GM21381 (cell line): ENCODE results near the gene SIMC1.

ENCODE experiments used
- ATAC-seq: cut with Tn5 transposase; IDR thresholded peaks from one replicate; pipeline ENCODE4 v1.9.1; 2021; ENCODE audit warnings: mild to moderate bottlenecking, moderate library complexity; ENCODE audit not compliant: unreplicated experiment

SIMC1 gene

GRCh38 chr5:176361437-176362232 lies 123.4 kb downstream of the SIMC1 start, which contains the start of gene KIAA1191:
Gene KIAA1191, minus strand, starts transcription at chr5:176361764. Its CDS starts 2,256 bp downstream, at chr5:176359508.
- peak; percentile 89 for ATAC-seq

- ATAC-seq = peak; percentile 12
Measured at GRCh38 chr5:176362233-176362490, 123.9 kb downstream of the SIMC1 start.

DNA sequence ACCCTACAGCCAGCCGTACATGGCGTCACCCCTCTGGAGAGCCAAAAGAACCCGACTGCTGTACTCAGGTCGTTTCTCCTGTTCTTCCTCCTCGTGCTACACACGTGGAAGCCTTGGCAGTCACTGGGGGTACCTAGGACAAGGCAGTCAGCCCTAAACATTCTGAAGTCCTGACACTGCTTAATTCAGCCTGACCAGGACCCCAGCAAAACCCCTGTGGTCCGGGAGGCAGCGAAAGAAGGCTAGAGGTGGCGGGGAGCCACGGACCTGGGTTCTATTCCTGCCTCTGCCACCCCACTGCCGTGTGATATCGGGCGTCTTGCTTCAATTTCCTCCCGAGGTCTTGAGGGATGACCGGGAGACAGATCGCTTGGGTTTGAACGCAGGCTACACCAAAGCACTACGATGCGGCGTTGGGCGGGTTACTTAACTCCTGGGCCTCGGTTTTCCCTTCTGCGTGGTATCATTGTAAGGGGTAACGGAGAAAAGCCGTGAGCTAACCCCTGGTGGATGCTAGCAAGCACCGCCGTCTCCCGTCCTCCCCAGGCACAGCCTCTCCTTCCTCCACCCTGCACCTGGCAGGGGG lies 126.6 kb downstream of the SIMC1 start:
- ATAC-seq = no peak

GRCh38 chr5:176365351-176366231 lies 127.4 kb downstream of the SIMC1 start, which contains the start of gene ARL10:
Gene ARL10, plus strand, starts transcription at chr5:176365487. Its CDS starts 77 bp downstream, at chr5:176365564.
- no peak for ATAC-seq

GRCh38 chr5:176366232-176366894 lies 128.1 kb downstream of the SIMC1 start:
- ATAC-seq = no peak

DNA sequence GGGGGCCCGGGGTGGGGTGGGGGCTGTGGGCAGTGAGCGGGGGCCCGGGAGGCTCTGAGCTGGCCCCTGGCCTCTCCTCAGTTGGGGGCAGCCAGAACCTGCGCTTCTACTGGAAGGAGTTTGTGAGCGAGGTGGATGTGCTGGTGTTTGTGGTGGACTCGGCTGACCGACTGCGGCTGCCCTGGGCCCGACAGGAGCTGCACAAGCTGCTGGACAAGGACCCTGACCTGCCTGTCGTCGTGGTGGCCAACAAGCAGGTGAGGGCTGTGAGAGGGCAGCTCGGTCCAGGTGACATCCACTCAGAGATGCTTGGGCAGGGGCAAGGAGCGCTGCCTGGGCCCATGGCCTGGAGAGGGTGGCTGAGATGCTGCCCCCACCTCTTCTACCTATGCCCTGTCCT lies 130.5 kb downstream of the SIMC1 start:
- no peak for ATAC-seq

- ATAC-seq = no peak
Measured at GRCh38 chr5:176369934-176370711, 131.9 kb downstream of the SIMC1 start.

- ATAC-seq = no peak
Measured at GRCh38 chr5:176371621-176372539, 133.7 kb downstream of the SIMC1 start.

- ATAC-seq = no peak
Measured at GRCh38 chr5:176373100-176373818, 135.0 kb downstream of the SIMC1 start.

DNA sequence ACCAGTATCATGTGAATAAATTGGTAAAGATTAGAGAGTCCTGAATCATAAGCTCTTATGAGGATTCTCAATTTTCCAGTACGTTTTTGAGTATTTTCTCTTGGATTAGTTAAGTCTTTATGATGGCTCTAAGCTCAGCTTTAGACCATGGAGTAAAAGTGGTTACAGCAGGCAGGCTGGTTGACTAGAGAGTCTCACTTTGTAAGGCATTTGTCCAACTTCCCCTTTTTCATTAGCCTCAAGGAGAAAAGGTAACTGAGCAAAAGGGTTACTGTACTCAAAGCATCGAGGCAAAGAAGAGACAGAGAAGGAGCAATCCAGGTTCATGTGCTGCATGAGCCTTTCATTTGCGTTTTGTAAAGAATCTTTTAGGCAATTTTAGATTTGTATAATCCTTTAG lies 141.7 kb downstream of the SIMC1 start:
- ATAC-seq = peak; percentile 59

GRCh38 chr5:176381423-176381822 lies 143.2 kb downstream of the SIMC1 start:
- ATAC-seq = no peak

DNA sequence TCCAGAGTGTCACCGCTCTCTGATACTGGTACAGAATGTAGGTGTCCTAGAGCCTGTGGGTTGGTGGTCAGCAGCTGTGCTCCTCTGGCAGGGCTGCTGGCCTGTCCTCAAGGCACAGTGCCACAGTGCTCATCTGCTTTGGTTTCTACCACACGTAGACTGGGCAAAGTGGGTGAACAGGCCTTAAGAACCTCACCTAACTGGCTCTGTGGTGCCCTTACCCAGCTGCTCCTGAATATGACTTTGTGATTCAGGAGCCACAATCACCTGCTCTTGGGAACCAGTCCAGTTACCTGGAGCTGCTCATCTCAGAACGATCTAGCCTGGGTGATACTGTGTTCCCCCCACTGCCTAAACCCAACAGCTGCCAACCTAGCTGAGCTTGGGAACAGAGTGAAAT lies 143.8 kb downstream of the SIMC1 start:
- ATAC-seq = no peak

DNA sequence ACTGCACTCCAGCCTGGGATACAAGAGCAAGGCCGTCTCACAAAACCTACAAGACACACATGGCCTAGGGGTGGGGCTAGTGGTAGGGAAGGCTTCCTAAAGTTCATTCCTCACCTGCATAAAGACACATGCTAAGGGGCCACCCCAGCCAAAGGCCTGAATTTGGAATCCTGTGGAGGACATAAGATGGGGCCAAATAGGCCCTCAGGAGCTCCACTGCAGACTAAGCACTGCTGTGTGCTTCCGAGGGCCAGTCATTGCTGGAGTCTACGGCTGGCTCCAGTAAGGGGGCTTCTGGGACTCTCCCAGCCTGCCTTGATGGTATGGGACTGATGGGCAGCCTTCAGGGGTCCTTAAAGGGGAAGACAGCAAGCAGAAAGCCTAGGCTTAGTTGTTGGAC lies 144.5 kb downstream of the SIMC1 start:
- ATAC-seq = no peak

- no peak for ATAC-seq
Measured at GRCh38 chr5:176383248-176383905, 145.2 kb downstream of the SIMC1 start.

GRCh38 chr5:176383961-176384360 lies 145.7 kb downstream of the SIMC1 start:
- ATAC-seq = no peak

- ATAC-seq = no peak
Measured at GRCh38 chr5:176384366-176384930, 146.2 kb downstream of the SIMC1 start.

GRCh38 chr5:176384991-176385390 lies 146.8 kb downstream of the SIMC1 start:
- ATAC-seq = no peak

DNA sequence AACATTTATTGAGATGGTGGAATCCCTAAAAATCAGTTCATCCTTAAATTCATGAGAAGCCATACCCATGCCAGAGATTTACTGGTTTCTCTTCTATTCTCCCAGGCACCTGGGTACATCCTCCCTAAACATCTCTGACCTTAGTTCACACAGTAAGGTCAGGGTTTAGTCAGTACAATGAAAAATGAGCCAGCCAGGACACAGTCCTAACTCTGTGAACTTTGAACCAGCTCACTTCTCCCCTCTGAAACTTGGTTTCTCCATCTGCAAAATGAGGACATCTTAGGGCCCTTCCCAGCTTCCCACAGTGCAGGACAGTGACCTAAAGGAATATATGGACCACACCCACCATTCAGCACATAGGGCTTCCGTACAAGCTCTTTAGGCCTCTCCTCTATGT lies 148.3 kb downstream of the SIMC1 start:
- no peak for ATAC-seq
